Vagina (tissue), 2 donors: ENCODE data around the gene SORCS1.

Source experiments
- POLR2A ChIP-seq, 2 donors: fragments of 450-650 bp; IDR thresholded peaks; one replicate each; pipeline ENCODE4 v1.6.1; 2017; ENCODE audit warnings: antibody characterized with exemption in 2 of 2, mild to moderate bottlenecking in 2 of 2, moderate library complexity in 2 of 2
- POLR2AphosphoS5 ChIP-seq, 2 donors: sonication (generic); formaldehyde crosslinking; IDR thresholded peaks; one replicate each; pipeline ENCODE4 v1.9.0; 2017; ENCODE audit warnings: antibody characterized with exemption in 2 of 2, mild to moderate bottlenecking in 2 of 2, low read depth in 1 of 2; ENCODE audit not compliant: insufficient read depth in 1 of 2

GRCh38 chr10:106931159-106931852 lies 233.2 kb downstream of the SORCS1 start:
- TF ChIP-seq POLR2A (IDR thresholded peaks at IDR 0.05) (no peak), POLR2AphosphoS5 (IDR thresholded peaks at IDR 0.05; ENCODE audit: insufficient read depth in 1 of 2, low read depth in 1 of 2) (no peak)
